Heart right ventricle (tissue), 16 donors: ENCODE data around the gene ZNF292. TPM values are rescaled to one million over a fixed set of nuclear protein-coding genes. Genes with fewer than 3 reads are reported as not detected.

Experiments
- ATAC-seq, 8 donors: fragments of 200-7000 bp; cut with Tn5 transposase; one replicate each; pipeline ENCODE4 v1.9.1; 2020; ENCODE audit warnings: mild to moderate bottlenecking in 8 of 8, moderate library complexity in 8 of 8, moderate number of reproducible peaks in 1 of 8
- DNase-seq, 2 donors: peaks; one replicate each; pipeline ENCODE4 v3.0.0-alpha.2; 2020
- H3K27ac ChIP-seq, 10 donors: fragments of 200-600 bp; sonication (generic) in 2 of 10; one replicate each; pipeline versions ENCODE4 v1.5.0 to v1.8.0; 2020 to 2022; ENCODE audit warnings: mild to moderate bottlenecking in 3 of 10
- H3K27me3 ChIP-seq, 7 donors: fragments of 200-600 bp; one replicate each; pipeline ENCODE4 v1.8.0; 2021 to 2022; ENCODE audit warnings: mild to moderate bottlenecking in 2 of 7
- H3K36me3 ChIP-seq, 9 donors: fragments of 200-600 bp; sonication (generic) in 1 of 9; one replicate each; pipeline versions ENCODE4 v1.5.0 to v1.8.0; 2020 to 2022; ENCODE audit warnings: mild to moderate bottlenecking in 2 of 9
- H3K4me1 ChIP-seq, 9 donors: fragments of 200-600 bp; sonication (generic) in 1 of 9; one replicate each; pipeline versions ENCODE4 v1.5.0 to v1.8.0; 2020 to 2022; ENCODE audit warnings: mild to moderate bottlenecking in 4 of 9
- H3K4me3 ChIP-seq, 10 donors: fragments of 200-600 bp; sonication (generic) in 2 of 10; one replicate each; pipeline versions ENCODE4 v1.5.0 to v1.8.0; 2020 to 2022; ENCODE audit warnings: mild to moderate bottlenecking in 7 of 10, moderate library complexity in 2 of 10
- H3K9me3 ChIP-seq, 11 donors: fragments of 200-600 bp in 10 of 11; sonication (generic) in 2 of 11; one replicate each; pipeline versions ENCODE4 v1.5.0 to v1.8.0; 2013 to 2022; ENCODE audit warnings: mild to moderate bottlenecking in 2 of 11, control low read depth in 1 of 11, moderate library complexity in 1 of 11
- CTCF ChIP-seq, 9 donors: fragments of 200-600 bp; sonication (generic) in 2 of 9; IDR thresholded peaks; one replicate each; pipeline versions ENCODE4 v1.5.0 to v1.8.0; 2021 to 2022; ENCODE audit warnings: antibody characterized with exemption in 9 of 9, mild to moderate bottlenecking in 5 of 9, moderate library complexity in 1 of 9
- WGBS, 2 donors: extraction: QIAGEN DNeasy Blood & Tissue Kit; methylation state at CpG; one replicate each; pipeline ENCODE4 v1.1.7; 2013; ENCODE audit warnings: inconsistent platforms in 1 of 2; 5-methylcytosine and 5-hydroxymethylcytosine counted together
- intact Hi-C, 10 donors: fragments of 100-400 bp; cut with DNase I; formaldehyde crosslinking; loops; one replicate each; pipeline versions ENCODE4 v1.11.1 to v1.14.2; 2022
- polyA plus RNA-seq, 2 donors: library from polyadenylated mRNA; stranded (reverse); fragments of 200-250 nt; gene quantifications; one replicate each; pipeline ENCODE4 v1.2.3, GENCODE V29; 2013
- total RNA-seq, 10 donors: library from RNA; stranded (reverse); fragmentation: NEBNext Ultra II Directional in 3 of 10; extraction: Animal tissue kit (Norgen Biotek cat#: 25700) in 3 of 10; gene quantifications; one replicate each; pipeline versions ENCODE4 v1.2.1 to v1.2.4, GENCODE V29; 2021 to 2023
- donor health status: Arrhythmogenic right ventricular cardiomyopathy.
- donor health status: ischemic (EF 13 %, LVEDD 7.1; RV severe dilation, severe dysfunction).
- donor health status: healthy with polysubstance abuse.
- donor health status: DM: no; HTN: yes; CAD: no.
- donor health status: DM: no; HTN: no; CAD: no.
- donor health status: ischemic (EF 25% LVEDD 6.9; RV normal size, moderate dysfunction).
- donor health status: ischemic (EF 25% LVEDD 5.7; RV mildly dilated, moderate dysfunction).
- donor health status: healthy.
- donor health status: DM: yes; HTN: yes; CAD: no.
- donor health status: Ischemic cardiomyopathy.
- donor health status: ischemic (EF 35%, LVEDD 5.7; RV mildly dilated, moderate dysfunction).
- donor health status: nonischemic (EF 11% LVEDD 7.7; RV severe dilation, severe dysfunction).
- donor health status: DM: yes; HTN: yes; CAD: no.
- donor health status: PGD.
- donor health status: ischemic (EF 29% LVEDD 5.4; RV normal size, mild dysfunction).
- donor health status: nonischemic (EF 23%, LVEDD 6.1; RV moderate dilation, normal function).

ZNF292 gene
- total and polyA plus RNA-seq, 12 donors, result 1.9 to 38.2 (median 31.3) TPM

GRCh38 chr6:87257975-87258374 lies 102.6 kb downstream of the ZNF292 start:
- ATAC-seq, result no peak
- no peaks in the 10 kb centered on the region for H3K27me3 ChIP-seq
- peaks cover 0 to 73% (median 27%) of the 10 kb centered on the region in 9 donors for H3K36me3 ChIP-seq
- 97 to 98% methylated on average over 7 of the region's 7 CpGs for WGBS, 2 donors
- H3K4me1 ChIP-seq, result no peaks in the 10 kb centered on the region
- DNase-seq, result no peak
- no peak overlapping the region for H3K27ac ChIP-seq
- intact Hi-C loops, result loop anchor here in 1 of 10 donors (10.0 kb wide), 1 partner anchor 183 kb away; no protein-coding TSS in a partner anchor
- TF ChIP-seq CTCF (IDR thresholded peaks at IDR 0.05), result no peak
- H3K4me3 ChIP-seq, result no peak overlapping the region
- H3K9me3 ChIP-seq, result peaks cover 0 to 5% (median 0%) of the 10 kb centered on the region in 11 donors

DNA sequence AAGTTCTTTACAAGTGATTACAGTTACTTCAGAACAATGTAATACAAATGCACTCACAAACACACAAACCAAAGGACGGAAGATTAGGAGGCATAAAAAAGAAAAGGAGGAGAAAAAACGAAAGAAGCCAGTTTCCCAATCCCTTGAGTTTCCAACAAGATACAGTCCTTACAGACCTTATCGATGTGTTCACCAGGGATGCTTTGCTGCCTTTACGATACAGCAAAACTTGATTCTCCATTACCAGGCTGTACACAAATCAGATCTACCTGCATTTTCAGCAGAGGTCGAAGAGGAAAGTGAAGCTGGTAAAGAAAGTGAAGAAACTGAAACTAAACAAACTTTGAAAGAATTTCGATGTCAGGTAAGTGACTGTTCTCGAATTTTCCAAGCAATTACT lies 104.4 kb downstream of the ZNF292 start:
- peaks cover 0 to 55% (median 19%) of the 10 kb centered on the region in 9 donors for H3K36me3 ChIP-seq
- no peak for DNase-seq
- H3K27me3 ChIP-seq, result no peaks in the 10 kb centered on the region
- intact Hi-C loops, result loop anchor here in 1 of 10 donors (10.0 kb wide), 1 partner anchor 185 kb away; no protein-coding TSS in a partner anchor
- peaks cover 0 to 5% (median 0%) of the 10 kb centered on the region in 11 donors for H3K9me3 ChIP-seq
- no peak for TF ChIP-seq CTCF (IDR thresholded peaks at IDR 0.05)
- no peak overlapping the region for H3K4me3 ChIP-seq
- no peaks in the 10 kb centered on the region for H3K4me1 ChIP-seq
- no peak overlapping the region for H3K27ac ChIP-seq
- 97 to 98% methylated on average over 7 of the region's 7 CpGs for WGBS, 2 donors
- no peak for ATAC-seq

DNA sequence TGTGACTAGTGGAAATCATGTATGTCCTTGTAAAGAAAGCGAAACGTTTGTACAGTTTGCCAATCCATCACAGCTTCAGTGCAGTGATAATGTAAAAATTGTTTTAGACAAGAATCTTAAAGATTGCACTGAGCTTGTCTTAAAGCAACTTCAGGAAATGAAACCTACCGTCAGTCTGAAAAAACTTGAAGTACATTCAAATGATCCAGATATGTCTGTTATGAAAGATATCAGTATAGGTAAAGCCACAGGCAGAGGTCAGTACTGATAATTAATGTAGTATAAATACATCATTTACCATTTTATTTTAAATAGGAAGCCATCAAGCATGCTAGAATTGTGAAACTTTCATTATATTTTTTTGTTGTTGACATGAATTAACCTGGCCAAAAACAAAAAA lies 106.2 kb downstream of the ZNF292 start:
- intact Hi-C loops, result no loop called here
- no peak for TF ChIP-seq CTCF (IDR thresholded peaks at IDR 0.05)
- Histone ChIP-seq H3K9me3 (peaks cover 0 to 5% (median 0%) of the 10 kb centered on the region in 11 donors), H3K36me3 (peaks cover 0 to 37% (median 2%) of the 10 kb centered on the region in 9 donors), H3K4me1 (no peaks in the 10 kb centered on the region), H3K4me3 (no peak overlapping the region), H3K27ac (no peak overlapping the region), H3K27me3 (no peaks in the 10 kb centered on the region)
- 68 to 75% methylated on average over 3 of the region's 3 CpGs for WGBS, 2 donors
- ATAC-seq (no peak), DNase-seq (no peak)

GRCh38 chr6:87264481-87264880 lies 109.1 kb downstream of the ZNF292 start:
- Histone ChIP-seq H3K36me3 (peaks cover 0 to 8% (median 0%) of the 10 kb centered on the region in 9 donors), H3K4me3 (no peak overlapping the region), H3K27me3 (no peaks in the 10 kb centered on the region), H3K4me1 (no peaks in the 10 kb centered on the region), H3K27ac (no peak overlapping the region), H3K9me3 (peaks cover 0 to 5% (median 0%) of the 10 kb centered on the region in 11 donors)
- no peak for ATAC-seq
- 100% methylated on average over 2 of the region's 2 CpGs for WGBS, 2 donors
- intact Hi-C loops, result no loop called here
- no peak for TF ChIP-seq CTCF (IDR thresholded peaks at IDR 0.05)
- DNase-seq, result no peak
